H1 (cell line): Measurements from ENCODE around the gene FRMD5. TPM values are rescaled to one million over a fixed set of nuclear protein-coding genes. Genes with fewer than 3 reads are reported as not detected.

Source experiments
- ASH2L ChIP-seq: fragments of 200-600, 300-600 bp; sonication (generic); IDR thresholded peaks from one replicate; pipeline ENCODE4 v1.7.1; 2017; ENCODE audit warnings: low read length
- BCL11A ChIP-seq, 2 experiments: IDR thresholded peaks; one replicate each; pipeline ENCODE4 v1.6.1; 2011; ENCODE audit warnings: low read depth in 2 of 2, low read length in 2 of 2, mild to moderate bottlenecking in 2 of 2
- BRCA1 ChIP-seq: IDR thresholded peaks from 2 replicates; pipeline ENCODE4 v1.6.1; 2012; ENCODE audit warnings: low read depth, low read length, improper control_type of control experiment
- CBX8 ChIP-seq: fragments of 300-800, 300-1000 bp; sonication (generic); IDR thresholded peaks from 2 replicates; pipeline ENCODE4 v1.7.1; 2016; ENCODE audit warnings: low read depth, low read length, borderline replicate concordance
- CEBPB ChIP-seq: IDR thresholded peaks from 2 replicates; pipeline ENCODE4 v1.6.1; 2012; ENCODE audit warnings: low read depth, low read length
- CHD2 ChIP-seq: IDR thresholded peaks from 2 replicates; pipeline ENCODE4 v1.6.1; 2012; ENCODE audit warnings: low read length, improper control_type of control experiment
- CREB1 ChIP-seq: IDR thresholded peaks from 2 replicates; pipeline ENCODE4 v1.6.1; 2012; ENCODE audit warnings: inconsistent platforms
- CTBP2 ChIP-seq: IDR thresholded peaks from 2 replicates; pipeline ENCODE4 v1.7.0; 2011; ENCODE audit warnings: borderline replicate concordance, mild to moderate bottlenecking, moderate library complexity, mixed read lengths, low read length; ENCODE audit not compliant: insufficient read depth, insufficient read length
- EP300 ChIP-seq, 2 experiments: IDR thresholded peaks; 1 replicate in 1 of 2; 2 replicates in 1 of 2; pipeline ENCODE4 v1.6.1; 2011 to 2012; ENCODE audit warnings: low read depth in 2 of 2, low read length in 2 of 2, mild to moderate bottlenecking in 2 of 2, borderline replicate concordance in 1 of 2, inconsistent platforms in 1 of 2, moderate library complexity in 1 of 2
- HDAC6 ChIP-seq: IDR thresholded peaks from one replicate; pipeline ENCODE4 v1.7.1; 2012; ENCODE audit warnings: low read depth, mild to moderate bottlenecking, inconsistent platforms, low read length, moderate library complexity
- KDM5A ChIP-seq: fragments of 200-600 bp; IDR thresholded peaks from 2 replicates; pipeline ENCODE4 v1.7.1; 2012; ENCODE audit warnings: mild to moderate bottlenecking, low read length, inconsistent platforms, mixed read lengths
- NRF1 ChIP-seq: IDR thresholded peaks from 2 replicates; pipeline ENCODE4 v1.6.1; 2011; ENCODE audit warnings: mild to moderate bottlenecking, low read depth, low read length, improper control_type of control experiment
- PHF8 ChIP-seq: fragments of 200-600 bp; sonication (generic); conservative IDR thresholded peaks from 2 replicates; pipeline ENCODE4 v1.7.1; 2012; ENCODE audit warnings: low read depth, mild to moderate bottlenecking, inconsistent platforms, low read length, moderate library complexity
- POLR2AphosphoS5 ChIP-seq: IDR thresholded peaks from 2 replicates; pipeline ENCODE4 v1.6.1; 2011; ENCODE audit warnings: low read depth, low read length
- RBBP5 ChIP-seq: IDR thresholded peaks from 2 replicates; pipeline ENCODE4 v1.7.1; 2012; ENCODE audit warnings: low read depth, mild to moderate bottlenecking, inconsistent platforms, low read length, moderate library complexity, borderline replicate concordance
- SP2 ChIP-seq: IDR thresholded peaks from 2 replicates; pipeline ENCODE4 v1.6.1; 2012; ENCODE audit warnings: mild to moderate bottlenecking, low read length, inconsistent platforms
- ZNF274 ChIP-seq: IDR thresholded peaks from 2 replicates; pipeline ENCODE4 v1.7.0; 2012; ENCODE audit warnings: low read length, borderline replicate concordance; ENCODE audit errors: extremely low read depth
- polyA plus RNA-seq, 7 experiments: library from polyadenylated mRNA; depleted of rRNA in 3 of 7; stranded (reverse) in 5 of 7; unstranded in 2 of 7; fragments of >200 nt in 5 of 7; fragments of 200-250 nt in 2 of 7; gene quantifications; 1 replicate in 5 of 7; 2 replicates in 1 of 7; 4 replicates in 1 of 7; pipeline versions ENCODE4 v1.2.1 to v1.2.3, GENCODE V29; 2011 to 2013; ENCODE audit warnings: missing spikeins in 2 of 7, mixed read lengths in 2 of 7
- total RNA-seq: library from RNA; stranded (reverse); fragmentation: NEBNext Ultra II Directional; extraction: Animal tissue kit (Norgen Biotek cat#: 25700); gene quantifications from 2 replicates; pipeline ENCODE4 v1.2.1, GENCODE V29; 2021
- TF ChIP-seq, protein P1 (sequence below): IDR thresholded peaks from 2 replicates; pipeline ENCODE4 v1.6.1; 2011; ENCODE audit warnings: low read length, improper control_type of control experiment
- TF ChIP-seq, protein P2 (sequence below): IDR thresholded peaks from 2 replicates; pipeline ENCODE4 v1.6.1; 2011; ENCODE audit warnings: low read depth, mild to moderate bottlenecking, low read length; ENCODE audit not compliant: insufficient read depth
- TF ChIP-seq, protein P3 (sequence below), 3 experiments: IDR thresholded peaks; 1 replicate in 2 of 3; 2 replicates in 1 of 3; pipeline versions ENCODE4 v1.5.1 to v1.6.1; 2011; ENCODE audit warnings: low read length in 3 of 3, mild to moderate bottlenecking in 3 of 3, inconsistent platforms in 2 of 3, low read depth in 1 of 3, moderate library complexity in 1 of 3; ENCODE audit not compliant: insufficient read depth in 1 of 3; ENCODE audit errors: control extremely low read depth in 1 of 3

The FRMD5 gene
- total and polyA plus RNA-seq, 2 of the 8 experiments (the other 6 are each of a cell fraction or from before 2014, with no cell fraction given), result 10.1 to 12.6 TPM

DNA sequence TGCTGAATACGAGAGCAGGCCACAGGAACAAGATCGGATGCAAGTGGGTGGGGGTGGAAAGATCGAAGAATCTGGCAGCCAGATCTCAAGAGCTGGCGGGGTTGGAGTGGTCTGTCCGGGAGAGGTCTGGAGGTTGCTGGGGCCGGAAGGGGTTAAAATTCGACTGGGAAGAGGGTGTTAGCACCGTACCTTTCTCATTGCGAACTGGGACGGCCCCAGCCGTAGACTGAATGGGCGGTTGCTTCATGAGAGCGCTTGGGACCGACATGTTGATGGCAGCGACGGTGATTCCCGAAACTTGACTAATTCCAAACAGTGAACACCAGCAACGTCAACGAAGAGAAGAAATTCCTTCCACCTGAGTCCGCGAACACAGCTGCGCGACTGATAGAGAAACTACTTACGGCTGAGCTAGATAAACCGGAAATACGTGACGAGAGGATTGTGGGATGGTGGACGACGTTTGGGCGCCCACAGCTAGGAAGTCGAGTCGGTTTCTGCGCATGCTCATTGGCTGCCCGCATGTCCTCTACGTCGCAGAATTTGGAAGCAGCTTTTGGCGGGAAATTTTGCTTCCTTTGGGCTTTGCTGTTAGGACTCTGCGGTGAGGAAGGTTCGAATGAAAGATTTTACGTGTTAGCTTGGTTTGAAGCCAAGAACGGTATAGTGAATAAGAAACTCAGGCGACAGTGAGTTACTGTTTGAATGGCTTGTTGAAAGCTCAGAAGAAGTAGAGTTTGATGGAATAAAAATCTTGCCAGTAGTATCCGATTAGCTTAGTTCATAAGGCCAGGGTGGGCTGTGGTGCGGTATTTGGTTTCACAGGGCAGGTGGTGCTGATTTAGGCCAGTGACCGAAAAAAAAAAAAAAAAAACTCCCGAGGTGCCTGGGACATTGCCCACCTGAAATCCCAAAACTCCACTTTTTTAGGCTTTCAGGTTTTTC is 370.5 kb downstream of the FRMD5 start, which contains the start of gene MFAP1 (continued):
- peak; percentile 94 for TF ChIP-seq RBBP5
- TF ChIP-seq CBX8, result no peak
- 0 out of 2 replicates have a peak, but pooled peaks have one; percentile 37 for TF ChIP-seq KDM5A
- TF ChIP-seq ASH2L, result peak; percentile 96
- no peak for TF ChIP-seq CTBP2
- TF ChIP-seq, protein P1, sequence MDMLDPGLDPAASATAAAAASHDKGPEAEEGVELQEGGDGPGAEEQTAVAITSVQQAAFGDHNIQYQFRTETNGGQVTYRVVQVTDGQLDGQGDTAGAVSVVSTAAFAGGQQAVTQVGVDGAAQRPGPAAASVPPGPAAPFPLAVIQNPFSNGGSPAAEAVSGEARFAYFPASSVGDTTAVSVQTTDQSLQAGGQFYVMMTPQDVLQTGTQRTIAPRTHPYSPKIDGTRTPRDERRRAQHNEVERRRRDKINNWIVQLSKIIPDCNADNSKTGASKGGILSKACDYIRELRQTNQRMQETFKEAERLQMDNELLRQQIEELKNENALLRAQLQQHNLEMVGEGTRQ, result no peak
- TF ChIP-seq CHD2, result no peak
- peak; percentile 87 for TF ChIP-seq PHF8
- TF ChIP-seq HDAC6, result no peak
- no peak for TF ChIP-seq SP2
- peak; percentile 93 for TF ChIP-seq POLR2AphosphoS5
- no peak for TF ChIP-seq ZNF274
- no peak for TF ChIP-seq BRCA1
- no peak for TF ChIP-seq EP300 (IDR thresholded peaks at IDR 0.05; ENCODE audit: borderline replicate concordance in 1 of 2, low read depth in 2 of 2, low read length in 2 of 2)
- peak; percentile 67 for TF ChIP-seq NRF1
- TF ChIP-seq CREB1, result peak; percentile 89
- TF ChIP-seq, protein P2, sequence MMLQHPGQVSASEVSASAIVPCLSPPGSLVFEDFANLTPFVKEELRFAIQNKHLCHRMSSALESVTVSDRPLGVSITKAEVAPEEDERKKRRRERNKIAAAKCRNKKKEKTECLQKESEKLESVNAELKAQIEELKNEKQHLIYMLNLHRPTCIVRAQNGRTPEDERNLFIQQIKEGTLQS, result no peak
- no peak for TF ChIP-seq CEBPB
- TF ChIP-seq, protein P3, sequence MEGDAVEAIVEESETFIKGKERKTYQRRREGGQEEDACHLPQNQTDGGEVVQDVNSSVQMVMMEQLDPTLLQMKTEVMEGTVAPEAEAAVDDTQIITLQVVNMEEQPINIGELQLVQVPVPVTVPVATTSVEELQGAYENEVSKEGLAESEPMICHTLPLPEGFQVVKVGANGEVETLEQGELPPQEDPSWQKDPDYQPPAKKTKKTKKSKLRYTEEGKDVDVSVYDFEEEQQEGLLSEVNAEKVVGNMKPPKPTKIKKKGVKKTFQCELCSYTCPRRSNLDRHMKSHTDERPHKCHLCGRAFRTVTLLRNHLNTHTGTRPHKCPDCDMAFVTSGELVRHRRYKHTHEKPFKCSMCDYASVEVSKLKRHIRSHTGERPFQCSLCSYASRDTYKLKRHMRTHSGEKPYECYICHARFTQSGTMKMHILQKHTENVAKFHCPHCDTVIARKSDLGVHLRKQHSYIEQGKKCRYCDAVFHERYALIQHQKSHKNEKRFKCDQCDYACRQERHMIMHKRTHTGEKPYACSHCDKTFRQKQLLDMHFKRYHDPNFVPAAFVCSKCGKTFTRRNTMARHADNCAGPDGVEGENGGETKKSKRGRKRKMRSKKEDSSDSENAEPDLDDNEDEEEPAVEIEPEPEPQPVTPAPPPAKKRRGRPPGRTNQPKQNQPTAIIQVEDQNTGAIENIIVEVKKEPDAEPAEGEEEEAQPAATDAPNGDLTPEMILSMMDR (IDR thresholded peaks at IDR 0.05; ENCODE audit: control extremely low read depth in 1 of 3, insufficient read depth in 1 of 3, low read depth in 1 of 3, low read length in 3 of 3), result no peak
- TF ChIP-seq BCL11A (IDR thresholded peaks at IDR 0.05; ENCODE audit: low read depth in 2 of 2, low read length in 2 of 2), result no peak
